KBM-7 (cell line): Measurements from ENCODE around the gene ACTN1.
"Not testable (repeated sequence)": the region's sequence is repeated elsewhere in the genome, so short reads cannot be mapped to it uniquely, and the experiment has no call there.

Experiments
- DNase-seq: peaks from one replicate; pipeline ENCODE4 v3.0.0-alpha.2; 2015
- in situ Hi-C: fragments of 300-500 bp; cut with MboI; formaldehyde crosslinking; loops from 2 replicates; pipeline ENCODE4 v1.14.3; 2020; ENCODE audit warnings: low sequenced_read_pairs, low pct_unique_long_range_greater_than_20kb, mixed read lengths

ACTN1 gene

GRCh38 chr14:68979021-68979721, at the start of gene ACTN1:
TSS of gene ACTN1 (minus strand) at chr14:68979302. CDS start at chr14:68979056, 246 bp downstream.
- in situ Hi-C loops: no loop called here
- peak; percentile 90 for DNase-seq

DNA sequence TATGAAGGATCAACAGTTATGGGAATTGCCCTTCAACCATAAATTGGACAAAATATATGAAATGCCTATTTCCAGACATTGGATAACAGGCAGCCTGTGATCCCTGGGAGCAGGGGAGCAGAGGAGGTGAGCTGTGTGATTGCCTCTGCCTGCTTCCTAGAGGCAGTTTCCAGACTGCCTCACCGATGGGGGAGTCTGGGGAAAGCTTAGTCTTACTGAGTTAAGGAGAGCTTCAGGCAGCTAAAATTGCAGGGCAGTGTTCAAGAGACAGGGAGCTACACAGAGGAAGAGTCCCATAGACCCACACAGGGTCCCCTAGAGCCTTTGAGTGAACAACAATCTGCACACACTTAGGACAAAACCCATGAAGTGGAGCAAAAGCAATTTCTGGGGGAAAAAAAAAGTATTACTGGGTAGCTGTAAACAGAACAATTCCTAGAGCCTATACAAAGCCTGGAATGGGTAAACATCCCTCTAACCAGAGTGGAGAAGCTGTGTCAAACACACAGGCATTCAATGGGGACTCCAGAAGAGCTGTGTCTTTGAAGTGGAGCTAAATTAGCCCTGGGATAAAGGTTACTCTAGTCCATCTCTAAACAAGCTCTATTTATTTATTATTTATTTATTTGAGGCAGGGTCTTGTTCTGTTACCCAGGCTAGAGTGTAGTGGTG, 48.3 kb upstream of the ACTN1 start:
- DNase-seq: no peak
- in situ Hi-C loops: no loop called here

- DNase-seq: no peak
- in situ Hi-C loops: no loop called here
Observed at GRCh38 chr14:69023035-69023434, 43.9 kb upstream of the ACTN1 start.

GRCh38 chr14:69022093-69022492, 43.0 kb upstream of the ACTN1 start:
- in situ Hi-C loops: not testable (repeated sequence)

GRCh38 chr14:69017706-69018105, 38.6 kb upstream of the ACTN1 start:
- no peak for DNase-seq
- in situ Hi-C loops: no loop called here

More at GRCh38 chr14:69022093-69022492, 43.0 kb upstream of the ACTN1 start:
- not testable (repeated sequence) for DNase-seq

DNA sequence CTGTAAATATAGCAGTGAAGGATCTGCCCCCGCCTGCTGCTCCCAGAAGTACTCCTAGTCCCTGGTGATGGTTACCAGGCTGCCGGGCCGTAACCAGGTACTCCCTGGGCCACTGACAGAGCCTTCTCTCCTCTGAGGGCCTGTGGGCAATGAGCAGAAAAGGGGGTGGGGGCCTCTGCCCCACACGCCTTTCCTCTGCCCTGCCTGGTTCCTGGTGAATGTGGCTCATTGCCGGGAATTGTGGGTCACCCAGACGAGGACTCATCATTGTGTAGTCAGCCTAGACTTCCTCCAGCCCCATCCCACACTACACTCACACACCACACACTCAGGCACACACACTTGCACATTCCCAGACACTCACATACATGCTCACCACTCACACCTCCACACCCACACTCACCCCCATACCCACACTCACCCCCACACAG, 35.7 kb upstream of the ACTN1 start:
- in situ Hi-C loops: no loop called here
- DNase-seq: no peak

- in situ Hi-C loops: no loop called here
- DNase-seq: peak; percentile 91
Observed at GRCh38 chr14:69013943-69014782, 35.1 kb upstream of the ACTN1 start.

GRCh38 chr14:69012256-69012953, 33.3 kb upstream of the ACTN1 start:
- in situ Hi-C loops: no loop called here
- no peak for DNase-seq

DNA sequence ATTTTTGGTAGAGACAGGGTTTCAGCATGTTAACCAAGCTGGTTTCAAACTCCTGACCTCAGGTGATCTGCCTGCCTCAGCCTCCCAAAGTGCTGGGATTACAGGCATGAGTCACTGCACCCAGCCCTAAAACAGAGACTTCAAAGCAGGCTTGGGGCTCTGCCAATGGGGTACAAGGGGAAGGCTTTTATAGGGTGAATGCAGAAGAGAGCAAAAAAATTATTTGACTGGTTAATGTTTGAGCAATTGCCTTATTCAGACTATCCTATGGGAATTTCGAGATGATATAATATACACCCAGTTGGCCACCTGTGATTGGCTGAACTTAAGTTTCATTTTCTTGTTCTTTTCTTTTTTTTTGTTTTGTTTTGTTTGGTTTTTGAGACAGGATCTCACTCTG, 31.5 kb upstream of the ACTN1 start:
- in situ Hi-C loops: no loop called here
- no peak for DNase-seq

DNA sequence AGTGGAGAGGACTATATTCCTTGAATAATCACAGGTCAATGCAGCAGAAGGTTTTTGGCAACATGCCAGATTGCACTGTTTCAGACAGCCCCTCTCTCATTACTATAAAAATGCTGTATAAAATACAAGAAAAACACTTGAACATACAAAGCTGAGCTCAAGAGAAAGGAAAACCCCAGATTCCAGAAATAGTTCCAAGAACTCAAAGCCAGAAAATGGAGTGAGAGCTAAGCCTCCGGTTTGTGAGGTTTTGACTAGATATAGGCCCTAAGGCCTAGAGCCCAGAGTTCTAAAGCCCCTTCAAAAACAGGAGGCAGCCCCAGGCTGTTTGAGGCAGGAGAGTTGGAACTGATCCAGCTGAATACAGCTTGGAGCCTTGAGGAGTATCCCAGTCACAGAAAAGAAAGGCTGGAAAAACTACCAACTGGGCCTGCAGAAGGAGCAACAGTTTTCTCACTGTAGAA, 29.4 kb upstream of the ACTN1 start:
- DNase-seq: no peak
- in situ Hi-C loops: no loop called here

- in situ Hi-C loops: no loop called here
- DNase-seq: no peak
Observed at GRCh38 chr14:69006346-69006745, 27.2 kb upstream of the ACTN1 start.

DNA sequence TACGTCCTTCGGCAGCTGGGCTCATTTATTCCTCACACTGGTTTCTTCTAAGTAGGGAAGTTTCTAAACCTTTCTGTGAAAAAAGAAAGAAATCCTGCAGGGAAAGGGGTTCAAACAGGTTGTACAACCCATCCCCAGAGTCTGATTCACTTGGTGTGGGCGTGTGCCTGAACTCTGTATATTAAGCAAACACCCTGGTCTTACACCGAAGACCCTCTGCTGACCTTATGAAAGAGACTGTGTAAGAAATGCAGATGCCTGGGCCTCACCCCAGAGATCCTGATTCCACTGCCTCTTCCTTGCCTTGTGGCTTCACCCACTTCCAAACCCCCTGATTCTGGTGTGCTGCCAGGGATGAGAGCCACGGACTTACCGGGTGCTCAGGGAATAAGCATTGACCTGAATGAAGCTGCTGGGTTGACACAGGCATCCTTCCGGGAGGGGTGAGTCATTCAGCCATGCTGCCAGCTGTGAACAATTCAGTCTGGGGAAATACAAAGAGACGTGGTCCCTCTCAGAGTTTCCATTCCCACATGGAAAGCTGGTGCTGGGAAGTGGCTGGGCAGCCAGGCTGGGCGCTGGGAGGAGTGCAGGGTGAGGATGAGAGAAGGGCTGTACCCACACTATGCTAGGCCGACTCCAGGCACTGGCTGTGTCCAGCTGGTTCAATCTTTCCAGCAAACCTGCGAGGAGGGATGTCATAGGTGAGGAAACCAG, 26.5 kb upstream of the ACTN1 start:
- DNase-seq: no peak
- in situ Hi-C loops: no loop called here

DNA sequence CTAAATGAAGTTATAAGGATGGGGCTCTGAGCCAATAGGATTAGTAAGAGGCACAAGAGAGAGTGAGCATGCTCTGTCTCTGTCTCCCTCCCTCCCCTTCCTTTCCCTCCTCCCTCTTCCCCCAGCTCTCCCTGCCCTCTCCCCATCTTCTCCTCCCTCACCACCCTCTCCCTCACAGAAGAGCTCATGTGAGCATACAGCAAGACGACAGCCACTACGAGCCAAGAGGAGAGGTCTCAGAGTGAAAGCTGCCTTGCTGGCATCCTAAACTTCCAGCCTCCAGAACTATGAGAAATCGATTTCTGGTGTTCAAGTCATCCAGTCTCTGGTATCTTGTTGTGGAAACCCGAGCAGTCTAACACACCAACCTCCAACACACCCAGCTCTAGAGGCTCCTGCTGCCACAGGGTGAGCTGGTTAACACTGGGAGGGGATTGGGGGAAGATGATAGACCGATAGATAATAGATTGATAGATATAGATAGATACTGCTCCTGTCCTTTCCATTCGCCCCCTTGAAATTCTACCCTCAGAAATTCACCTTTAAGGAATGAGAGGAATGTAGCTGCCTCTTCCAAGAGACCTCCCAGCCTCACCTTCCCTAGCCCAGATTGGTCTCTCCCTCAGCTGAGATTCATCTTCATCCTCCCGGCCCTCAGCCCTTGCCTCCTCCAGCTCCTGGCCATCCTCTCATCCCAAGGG, 25.8 kb upstream of the ACTN1 start:
- DNase-seq: no peak
- in situ Hi-C loops: no loop called here

DNA sequence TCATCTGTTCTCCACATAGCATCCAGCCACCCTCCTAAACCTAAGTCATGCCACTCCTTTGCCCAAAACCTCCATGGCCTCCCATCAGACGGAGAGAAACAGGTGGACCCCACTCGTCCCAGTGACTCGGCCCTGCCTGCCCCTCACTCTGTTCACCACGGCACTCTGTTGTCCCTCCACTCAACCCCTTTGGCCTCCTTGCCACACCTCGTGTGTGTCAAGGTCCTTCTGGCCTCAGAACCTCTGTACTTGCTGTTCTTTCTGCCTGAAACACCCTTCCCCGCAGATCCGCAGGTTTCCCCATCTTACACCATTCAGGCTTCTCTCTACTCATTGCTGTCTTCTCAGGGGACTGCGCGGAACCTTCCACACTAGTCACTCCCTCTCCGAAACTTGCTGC, 24.5 kb upstream of the ACTN1 start:
- DNase-seq: no peak
- in situ Hi-C loops: no loop called here

- in situ Hi-C loops: no loop called here
- no peak for DNase-seq
Observed at GRCh38 chr14:69002069-69002468, 23.0 kb upstream of the ACTN1 start.

- in situ Hi-C loops: no loop called here
- no peak for DNase-seq
Observed at GRCh38 chr14:69001375-69001774, 22.3 kb upstream of the ACTN1 start.

DNA sequence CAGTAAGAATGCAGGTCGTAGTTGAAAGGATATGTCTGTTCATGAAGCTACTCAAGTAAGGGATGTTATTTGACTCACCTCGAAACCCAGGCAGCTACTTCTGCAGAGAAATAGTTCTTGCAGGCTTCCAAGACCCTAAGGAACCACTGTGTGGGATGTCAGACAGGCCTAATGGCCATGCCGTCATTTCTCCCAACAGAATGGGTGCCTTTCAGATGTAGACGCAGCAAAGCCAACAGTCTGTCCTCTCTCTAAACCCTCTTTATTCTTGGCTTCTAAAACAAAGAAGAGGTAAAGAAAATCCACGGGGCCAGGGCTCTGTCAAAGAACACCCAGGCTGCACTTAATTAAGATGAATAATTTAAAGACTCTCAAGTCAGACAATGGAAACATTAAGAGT, 19.0 kb upstream of the ACTN1 start:
- in situ Hi-C loops: no loop called here
- DNase-seq: no peak

- DNase-seq: no peak
- in situ Hi-C loops: no loop called here
Observed at GRCh38 chr14:68995731-68996130, 16.6 kb upstream of the ACTN1 start.
